Adrenal gland (tissue), 5 donors: ENCODE data around the gene SEC23B.

ENCODE experiments used
- CTCF ChIP-seq, 6 experiments: fragments of 450-650 bp in 4 of 6; fragments of 200-600 bp in 2 of 6; sonication (generic) in 1 of 6; IDR thresholded peaks; 1 replicate in 5 of 6; 2 replicates in 1 of 6; pipeline versions ENCODE4 v1.5.1 to v1.8.0; 2016 to 2021; ENCODE audit warnings: antibody characterized with exemption in 6 of 6, mild to moderate bottlenecking in 2 of 6, moderate library complexity in 1 of 6
- POLR2A ChIP-seq, 2 donors: fragments of 450-650 bp; IDR thresholded peaks; one replicate each; pipeline ENCODE4 v1.6.1; 2017; ENCODE audit warnings: antibody characterized with exemption in 2 of 2, mild to moderate bottlenecking in 2 of 2, moderate library complexity in 1 of 2
- donor health status: DM: no; HTN: no; CAD: no.

- TF ChIP-seq CTCF (IDR thresholded peaks at IDR 0.05) = no peak
- no peak for TF ChIP-seq POLR2A (IDR thresholded peaks at IDR 0.05)
Measured at GRCh38 chr20:18481596-18481995, 26.1 kb upstream of the SEC23B start.
